ENCODE measurements around the gene RPL35. TPM values are rescaled to one million over a fixed set of nuclear protein-coding genes. Genes with fewer than 3 reads are reported as not detected.

Gene RPL35
- total and polyA plus RNA-seq, 2 of the 8 experiments (the other 6 are each of a cell fraction or from before 2014, with no cell fraction given): 1,831 to 2,448 TPM

DNA sequence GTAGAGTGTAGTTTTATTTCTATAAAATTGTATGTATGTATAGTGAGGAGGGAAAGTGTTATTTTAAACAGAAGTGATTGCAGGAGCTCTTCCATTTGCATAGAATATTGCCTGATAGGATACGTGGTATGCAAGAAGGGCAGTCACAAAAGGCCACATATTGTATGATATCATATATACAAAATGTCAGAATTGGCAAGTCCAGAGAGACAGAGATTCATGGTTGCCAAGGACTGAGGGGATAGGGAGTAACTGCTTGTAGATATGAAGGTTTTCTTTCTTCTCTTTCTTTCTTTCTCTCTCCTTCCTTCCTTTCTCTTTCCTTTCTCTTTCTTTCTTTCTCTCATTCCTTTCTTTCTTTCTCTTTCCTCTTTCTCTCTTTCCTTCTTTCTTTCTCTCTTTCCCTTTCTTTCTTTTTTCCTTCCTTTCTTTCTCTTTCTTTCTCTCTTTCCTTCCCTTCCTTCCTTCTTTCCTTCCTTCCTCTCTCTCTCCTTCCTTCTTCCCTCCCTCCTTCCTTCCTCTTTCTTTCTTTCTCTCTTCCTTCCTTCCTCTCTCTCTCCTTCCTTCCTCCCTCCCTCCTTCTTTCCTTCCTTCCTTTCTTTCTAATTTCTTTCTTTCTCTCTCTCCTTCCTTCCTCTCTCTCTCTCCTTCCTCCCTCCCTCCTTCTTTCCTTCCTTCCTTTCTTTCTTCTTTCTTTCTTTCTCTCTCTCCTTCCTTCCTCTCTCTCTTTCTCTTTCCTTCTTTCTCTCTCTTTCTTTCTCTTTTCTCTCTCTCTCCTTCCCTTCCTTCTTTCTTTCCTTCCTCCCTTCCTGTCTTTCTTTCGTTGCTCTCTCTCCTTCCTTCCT is 33.0 kb downstream of the RPL35 start (continued):
- TF ChIP-seq, protein P1, sequence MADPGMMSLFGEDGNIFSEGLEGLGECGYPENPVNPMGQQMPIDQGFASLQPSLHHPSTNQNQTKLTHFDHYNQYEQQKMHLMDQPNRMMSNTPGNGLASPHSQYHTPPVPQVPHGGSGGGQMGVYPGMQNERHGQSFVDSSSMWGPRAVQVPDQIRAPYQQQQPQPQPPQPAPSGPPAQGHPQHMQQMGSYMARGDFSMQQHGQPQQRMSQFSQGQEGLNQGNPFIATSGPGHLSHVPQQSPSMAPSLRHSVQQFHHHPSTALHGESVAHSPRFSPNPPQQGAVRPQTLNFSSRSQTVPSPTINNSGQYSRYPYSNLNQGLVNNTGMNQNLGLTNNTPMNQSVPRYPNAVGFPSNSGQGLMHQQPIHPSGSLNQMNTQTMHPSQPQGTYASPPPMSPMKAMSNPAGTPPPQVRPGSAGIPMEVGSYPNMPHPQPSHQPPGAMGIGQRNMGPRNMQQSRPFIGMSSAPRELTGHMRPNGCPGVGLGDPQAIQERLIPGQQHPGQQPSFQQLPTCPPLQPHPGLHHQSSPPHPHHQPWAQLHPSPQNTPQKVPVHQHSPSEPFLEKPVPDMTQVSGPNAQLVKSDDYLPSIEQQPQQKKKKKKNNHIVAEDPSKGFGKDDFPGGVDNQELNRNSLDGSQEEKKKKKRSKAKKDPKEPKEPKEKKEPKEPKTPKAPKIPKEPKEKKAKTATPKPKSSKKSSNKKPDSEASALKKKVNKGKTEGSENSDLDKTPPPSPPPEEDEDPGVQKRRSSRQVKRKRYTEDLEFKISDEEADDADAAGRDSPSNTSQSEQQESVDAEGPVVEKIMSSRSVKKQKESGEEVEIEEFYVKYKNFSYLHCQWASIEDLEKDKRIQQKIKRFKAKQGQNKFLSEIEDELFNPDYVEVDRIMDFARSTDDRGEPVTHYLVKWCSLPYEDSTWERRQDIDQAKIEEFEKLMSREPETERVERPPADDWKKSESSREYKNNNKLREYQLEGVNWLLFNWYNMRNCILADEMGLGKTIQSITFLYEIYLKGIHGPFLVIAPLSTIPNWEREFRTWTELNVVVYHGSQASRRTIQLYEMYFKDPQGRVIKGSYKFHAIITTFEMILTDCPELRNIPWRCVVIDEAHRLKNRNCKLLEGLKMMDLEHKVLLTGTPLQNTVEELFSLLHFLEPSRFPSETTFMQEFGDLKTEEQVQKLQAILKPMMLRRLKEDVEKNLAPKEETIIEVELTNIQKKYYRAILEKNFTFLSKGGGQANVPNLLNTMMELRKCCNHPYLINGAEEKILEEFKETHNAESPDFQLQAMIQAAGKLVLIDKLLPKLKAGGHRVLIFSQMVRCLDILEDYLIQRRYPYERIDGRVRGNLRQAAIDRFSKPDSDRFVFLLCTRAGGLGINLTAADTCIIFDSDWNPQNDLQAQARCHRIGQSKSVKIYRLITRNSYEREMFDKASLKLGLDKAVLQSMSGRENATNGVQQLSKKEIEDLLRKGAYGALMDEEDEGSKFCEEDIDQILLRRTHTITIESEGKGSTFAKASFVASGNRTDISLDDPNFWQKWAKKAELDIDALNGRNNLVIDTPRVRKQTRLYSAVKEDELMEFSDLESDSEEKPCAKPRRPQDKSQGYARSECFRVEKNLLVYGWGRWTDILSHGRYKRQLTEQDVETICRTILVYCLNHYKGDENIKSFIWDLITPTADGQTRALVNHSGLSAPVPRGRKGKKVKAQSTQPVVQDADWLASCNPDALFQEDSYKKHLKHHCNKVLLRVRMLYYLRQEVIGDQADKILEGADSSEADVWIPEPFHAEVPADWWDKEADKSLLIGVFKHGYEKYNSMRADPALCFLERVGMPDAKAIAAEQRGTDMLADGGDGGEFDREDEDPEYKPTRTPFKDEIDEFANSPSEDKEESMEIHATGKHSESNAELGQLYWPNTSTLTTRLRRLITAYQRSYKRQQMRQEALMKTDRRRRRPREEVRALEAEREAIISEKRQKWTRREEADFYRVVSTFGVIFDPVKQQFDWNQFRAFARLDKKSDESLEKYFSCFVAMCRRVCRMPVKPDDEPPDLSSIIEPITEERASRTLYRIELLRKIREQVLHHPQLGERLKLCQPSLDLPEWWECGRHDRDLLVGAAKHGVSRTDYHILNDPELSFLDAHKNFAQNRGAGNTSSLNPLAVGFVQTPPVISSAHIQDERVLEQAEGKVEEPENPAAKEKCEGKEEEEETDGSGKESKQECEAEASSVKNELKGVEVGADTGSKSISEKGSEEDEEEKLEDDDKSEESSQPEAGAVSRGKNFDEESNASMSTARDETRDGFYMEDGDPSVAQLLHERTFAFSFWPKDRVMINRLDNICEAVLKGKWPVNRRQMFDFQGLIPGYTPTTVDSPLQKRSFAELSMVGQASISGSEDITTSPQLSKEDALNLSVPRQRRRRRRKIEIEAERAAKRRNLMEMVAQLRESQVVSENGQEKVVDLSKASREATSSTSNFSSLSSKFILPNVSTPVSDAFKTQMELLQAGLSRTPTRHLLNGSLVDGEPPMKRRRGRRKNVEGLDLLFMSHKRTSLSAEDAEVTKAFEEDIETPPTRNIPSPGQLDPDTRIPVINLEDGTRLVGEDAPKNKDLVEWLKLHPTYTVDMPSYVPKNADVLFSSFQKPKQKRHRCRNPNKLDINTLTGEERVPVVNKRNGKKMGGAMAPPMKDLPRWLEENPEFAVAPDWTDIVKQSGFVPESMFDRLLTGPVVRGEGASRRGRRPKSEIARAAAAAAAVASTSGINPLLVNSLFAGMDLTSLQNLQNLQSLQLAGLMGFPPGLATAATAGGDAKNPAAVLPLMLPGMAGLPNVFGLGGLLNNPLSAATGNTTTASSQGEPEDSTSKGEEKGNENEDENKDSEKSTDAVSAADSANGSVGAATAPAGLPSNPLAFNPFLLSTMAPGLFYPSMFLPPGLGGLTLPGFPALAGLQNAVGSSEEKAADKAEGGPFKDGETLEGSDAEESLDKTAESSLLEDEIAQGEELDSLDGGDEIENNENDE (IDR thresholded peaks at IDR 0.05; ENCODE audit: insufficient replicate concordance, low read length): no peak
- TF ChIP-seq TAF1 (IDR thresholded peaks at IDR 0.05; ENCODE audit: low read depth, low read length): no peak
- TF ChIP-seq, protein P2, sequence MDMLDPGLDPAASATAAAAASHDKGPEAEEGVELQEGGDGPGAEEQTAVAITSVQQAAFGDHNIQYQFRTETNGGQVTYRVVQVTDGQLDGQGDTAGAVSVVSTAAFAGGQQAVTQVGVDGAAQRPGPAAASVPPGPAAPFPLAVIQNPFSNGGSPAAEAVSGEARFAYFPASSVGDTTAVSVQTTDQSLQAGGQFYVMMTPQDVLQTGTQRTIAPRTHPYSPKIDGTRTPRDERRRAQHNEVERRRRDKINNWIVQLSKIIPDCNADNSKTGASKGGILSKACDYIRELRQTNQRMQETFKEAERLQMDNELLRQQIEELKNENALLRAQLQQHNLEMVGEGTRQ (IDR thresholded peaks at IDR 0.05; ENCODE audit: low read length): no peak
- no peak for TF ChIP-seq SAP30 (IDR thresholded peaks at IDR 0.05; ENCODE audit: insufficient read depth, insufficient replicate concordance, low read length)
